HG02642 (cell line): ENCODE results near the gene TBC1D19.
A peak's percentile ranks its signal among the peaks of the same experiment; 100 is the strongest.
"Not testable (repeated sequence)": the region's sequence is repeated elsewhere in the genome, so short reads cannot be mapped to it uniquely, and the experiment has no call there.

ENCODE experiments used
- ATAC-seq: cut with Tn5 transposase; IDR thresholded peaks from one replicate; pipeline ENCODE4 v1.9.1; 2021; ENCODE audit warnings: mild to moderate bottlenecking; ENCODE audit not compliant: unreplicated experiment, poor library complexity

The TBC1D19 gene, protein sequence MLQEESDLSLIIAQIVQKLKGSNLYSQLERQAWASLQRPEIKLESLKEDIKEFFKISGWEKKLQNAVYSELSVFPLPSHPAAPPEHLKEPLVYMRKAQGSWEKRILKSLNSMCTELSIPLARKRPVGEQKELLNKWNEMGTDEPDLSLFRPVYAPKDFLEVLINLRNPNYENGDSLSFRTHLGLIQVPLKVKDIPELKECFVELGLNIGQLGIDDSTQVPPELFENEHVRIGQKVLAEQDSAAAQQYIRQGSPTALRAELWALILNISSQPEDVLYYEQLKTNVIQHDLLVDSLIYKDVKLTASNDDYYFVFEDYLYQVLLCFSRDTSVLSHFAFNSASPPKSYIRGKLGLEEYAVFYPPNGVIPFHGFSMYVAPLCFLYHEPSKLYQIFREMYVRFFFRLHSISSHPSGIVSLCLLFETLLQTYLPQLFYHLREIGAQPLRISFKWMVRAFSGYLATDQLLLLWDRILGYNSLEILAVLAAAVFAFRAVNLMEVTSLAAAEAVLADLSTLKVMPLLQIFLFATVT

DNA sequence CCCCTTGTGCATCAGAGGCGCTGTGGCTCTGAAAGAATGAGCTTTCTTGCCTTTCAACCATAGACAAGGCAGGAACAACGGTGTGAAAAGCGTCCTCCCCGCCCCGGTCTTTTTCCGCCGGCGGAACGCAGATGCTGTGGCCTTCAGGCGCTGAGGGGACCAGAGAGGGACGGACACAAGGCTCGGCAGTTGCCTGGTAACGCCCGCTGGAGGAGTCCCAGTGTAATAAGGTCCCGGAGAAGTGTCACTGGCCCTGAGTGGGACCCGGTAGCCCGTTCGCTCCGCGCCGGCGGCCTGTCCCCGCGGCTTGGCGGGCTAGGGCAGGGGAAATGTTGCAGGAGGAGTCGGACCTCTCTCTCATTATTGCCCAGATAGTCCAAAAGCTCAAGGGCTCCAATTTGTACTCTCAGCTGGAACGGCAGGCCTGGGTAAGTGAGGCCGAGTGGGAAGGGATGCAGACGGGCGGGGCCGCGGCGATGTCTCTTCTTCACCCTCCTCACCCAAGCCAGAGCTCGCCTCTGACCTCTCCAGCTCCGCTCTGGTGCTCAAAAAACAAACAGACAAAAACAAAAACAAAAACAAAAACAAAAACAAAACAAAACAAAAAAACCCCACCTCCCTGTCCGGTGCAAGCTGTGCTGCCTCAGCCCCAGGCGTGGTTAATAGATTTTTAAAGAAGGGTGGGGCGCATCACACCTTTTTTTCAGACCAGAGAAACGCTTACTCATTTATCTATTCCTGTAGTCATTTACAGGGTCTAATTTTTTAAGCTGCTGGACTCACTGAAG lies at the start of gene TBC1D19:
TSS of gene TBC1D19 (plus strand) at position 220 of the 788 bp plus-strand sequence. CDS start at position 330, 110 bp downstream.
- ATAC-seq = peak; percentile 100

DNA sequence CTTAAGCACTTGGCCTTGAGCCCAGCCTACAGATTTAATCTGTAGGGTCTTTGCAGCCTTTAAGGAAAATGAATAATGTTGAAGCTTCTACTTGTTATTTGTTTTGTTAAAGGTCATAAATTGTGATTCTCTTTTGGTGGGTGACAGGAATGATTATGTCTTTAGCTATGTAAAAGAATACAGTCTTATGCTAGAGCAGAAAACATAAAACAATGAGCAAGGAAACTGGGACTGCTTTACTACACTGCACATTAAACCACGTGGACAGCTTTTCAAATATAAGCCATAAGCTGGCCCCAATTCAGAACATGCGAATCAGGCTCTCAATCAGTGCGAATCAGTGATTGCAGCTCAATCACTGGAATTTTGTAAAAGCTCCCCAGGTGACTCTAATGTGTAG lies 40.9 kb upstream of the TBC1D19 start:
- no peak for ATAC-seq

DNA sequence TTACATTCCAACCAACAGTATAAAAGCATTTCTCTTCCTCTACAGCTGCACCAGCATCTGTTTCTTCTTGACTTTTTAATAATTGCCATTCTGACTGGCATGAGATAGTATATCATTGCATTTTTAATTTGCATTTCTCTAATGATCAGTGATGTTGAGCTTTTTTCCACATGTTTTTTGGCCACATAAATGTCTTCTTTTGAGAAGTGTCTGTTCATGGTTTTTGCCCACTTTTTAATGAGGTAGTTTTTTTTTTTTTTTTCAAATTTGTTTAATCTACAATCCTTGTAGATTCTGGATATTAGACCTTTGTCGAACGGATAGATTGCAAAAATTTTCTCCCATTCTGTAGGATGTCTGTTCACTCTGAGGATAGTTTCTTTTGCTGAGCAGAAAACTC lies 39.5 kb upstream of the TBC1D19 start:
- no peak for ATAC-seq

DNA sequence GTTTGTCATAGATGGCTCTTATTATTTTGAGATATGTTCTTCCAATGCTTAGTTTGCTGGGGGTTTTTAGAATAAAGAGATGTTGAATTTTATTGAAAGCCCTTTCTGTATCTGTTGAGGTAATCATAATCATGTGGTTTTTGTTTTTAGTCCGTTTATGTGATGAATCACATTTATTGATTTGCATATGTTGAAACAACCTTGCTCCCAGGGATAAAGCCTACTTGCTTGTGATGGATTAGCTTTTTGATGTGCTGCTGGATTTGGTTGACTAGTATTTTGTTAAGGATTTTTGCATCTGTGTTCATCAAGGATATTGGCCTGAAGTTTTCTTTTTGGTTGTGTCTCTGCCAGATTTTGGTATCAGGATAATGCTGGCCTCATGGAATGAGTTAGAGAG lies 35.5 kb upstream of the TBC1D19 start:
- ATAC-seq = not testable (repeated sequence)

- no peak for ATAC-seq
These were observed 26.7 kb upstream of the TBC1D19 start for GRCh38 chr4:26557164-26557563.

DNA sequence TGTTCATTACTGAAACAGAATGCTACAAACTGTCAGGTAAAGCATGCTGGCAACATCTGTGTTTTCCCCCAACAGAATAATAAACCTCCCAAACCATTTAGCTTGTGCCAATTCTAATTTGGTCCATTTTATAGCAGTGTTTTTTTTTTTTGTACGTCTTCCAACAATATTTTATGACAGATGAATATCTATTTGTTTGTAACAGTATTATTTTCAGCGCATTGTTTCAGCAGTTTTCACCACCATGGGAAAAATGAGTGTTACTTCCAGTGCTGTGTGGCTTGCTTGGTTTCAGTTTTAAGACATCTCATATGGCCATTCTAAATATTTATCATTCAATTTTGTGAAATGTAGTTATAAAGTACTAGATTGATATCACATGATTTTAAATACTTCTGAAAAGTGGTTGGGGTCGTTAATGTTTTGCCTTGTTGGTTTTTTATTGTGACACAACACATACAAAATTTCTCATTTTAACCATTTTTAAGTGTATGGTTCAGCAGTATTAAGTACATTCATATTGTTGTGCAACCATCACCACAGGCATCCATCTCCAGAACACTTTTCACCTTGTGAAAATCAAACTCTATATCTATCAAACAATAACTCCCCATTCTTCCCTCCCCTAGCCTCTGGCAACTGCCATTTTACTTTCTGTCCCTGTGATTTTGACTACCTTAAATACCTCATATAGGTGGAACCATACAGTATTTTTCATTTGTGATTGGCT lies 25.6 kb upstream of the TBC1D19 start:
- no peak for ATAC-seq

GRCh38 chr4:26566133-26566532 lies 17.8 kb upstream of the TBC1D19 start:
- no peak for ATAC-seq

- ATAC-seq = no peak
These were observed 15.4 kb upstream of the TBC1D19 start for GRCh38 chr4:26568446-26568994.

DNA sequence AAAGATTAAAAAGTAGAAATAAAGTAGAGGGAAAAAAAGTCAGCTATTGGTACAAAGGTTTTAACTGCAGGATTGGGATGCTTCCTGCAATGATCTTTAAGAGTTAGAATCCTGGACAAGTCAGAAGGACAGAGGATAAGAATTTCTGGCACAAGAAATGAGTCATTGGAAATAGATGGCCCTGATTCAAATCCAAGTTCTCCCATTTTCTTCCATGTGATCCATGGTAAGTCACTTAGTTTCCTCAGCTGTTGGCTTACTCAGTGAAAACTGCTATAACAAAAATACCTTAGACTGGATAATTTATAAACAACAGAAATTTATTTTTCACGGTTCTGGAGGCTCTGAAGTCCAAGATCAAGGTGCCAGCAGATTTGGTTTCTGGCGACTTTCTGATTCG lies 13.3 kb upstream of the TBC1D19 start:
- no peak for ATAC-seq

GRCh38 chr4:26573389-26573794 lies 10.5 kb upstream of the TBC1D19 start:
- no peak for ATAC-seq

DNA sequence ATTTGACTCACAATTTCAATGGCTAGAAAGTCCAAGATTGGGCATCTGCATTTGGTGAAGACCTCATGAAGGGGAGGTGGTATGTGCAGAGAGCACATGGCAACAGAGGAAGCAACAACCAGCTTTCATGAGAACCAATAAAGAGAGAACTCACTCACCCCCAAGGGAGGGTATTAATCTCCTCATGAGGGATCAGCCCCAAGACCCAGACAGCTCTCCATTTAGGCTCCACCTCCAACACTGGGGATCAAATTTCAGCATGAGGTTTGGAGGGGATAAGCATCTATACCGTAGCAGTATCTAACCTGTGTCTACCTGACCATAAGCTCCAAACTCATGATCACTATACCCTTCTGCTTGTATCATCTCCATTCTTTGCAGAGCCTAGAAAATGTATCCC lies 9.3 kb upstream of the TBC1D19 start:
- ATAC-seq = no peak

DNA sequence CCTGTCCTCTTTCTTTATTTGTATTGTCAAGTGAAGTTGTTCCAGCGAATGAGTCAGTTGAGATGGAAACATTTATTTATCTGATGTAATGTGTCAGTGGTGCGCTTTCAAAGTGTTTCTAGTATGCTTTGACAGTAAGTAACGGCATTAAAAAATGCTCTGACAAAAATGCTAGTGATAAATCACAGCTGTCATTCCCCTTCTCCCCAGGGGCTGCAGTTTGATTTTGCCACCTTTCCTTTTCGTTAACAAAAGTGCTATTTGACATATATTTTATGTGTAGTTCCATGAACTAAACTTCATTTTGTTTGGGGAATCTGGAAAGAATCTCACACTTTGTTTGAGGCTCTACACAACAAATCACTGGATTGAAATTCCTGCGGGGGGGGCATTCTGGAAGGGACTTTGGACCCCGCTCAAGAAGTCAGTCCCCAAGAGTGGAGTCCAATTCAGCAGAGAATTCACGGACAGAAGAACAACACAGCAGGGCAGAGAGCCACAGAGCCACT lies 7.6 kb upstream of the TBC1D19 start:
- ATAC-seq = no peak

DNA sequence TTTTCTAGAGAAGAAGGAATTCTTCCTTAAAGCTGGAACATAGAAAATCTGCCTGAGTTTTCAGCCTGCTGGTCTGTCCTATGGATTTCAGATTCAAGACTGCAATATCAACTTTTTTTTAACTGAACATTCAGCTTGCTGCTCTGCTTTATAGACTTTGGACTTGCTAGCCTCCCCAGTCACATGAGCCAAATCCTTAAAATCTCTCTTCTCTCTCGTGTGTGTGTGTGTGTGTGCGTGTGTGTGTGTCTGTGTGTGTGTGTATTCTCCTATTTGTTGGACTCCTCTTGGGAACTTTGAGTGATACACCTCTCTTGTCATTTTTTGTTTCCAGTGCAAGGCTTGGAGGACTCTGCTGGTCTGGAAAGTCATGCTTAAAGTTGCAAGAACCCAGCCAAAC lies 6.8 kb upstream of the TBC1D19 start:
- no peak for ATAC-seq

DNA sequence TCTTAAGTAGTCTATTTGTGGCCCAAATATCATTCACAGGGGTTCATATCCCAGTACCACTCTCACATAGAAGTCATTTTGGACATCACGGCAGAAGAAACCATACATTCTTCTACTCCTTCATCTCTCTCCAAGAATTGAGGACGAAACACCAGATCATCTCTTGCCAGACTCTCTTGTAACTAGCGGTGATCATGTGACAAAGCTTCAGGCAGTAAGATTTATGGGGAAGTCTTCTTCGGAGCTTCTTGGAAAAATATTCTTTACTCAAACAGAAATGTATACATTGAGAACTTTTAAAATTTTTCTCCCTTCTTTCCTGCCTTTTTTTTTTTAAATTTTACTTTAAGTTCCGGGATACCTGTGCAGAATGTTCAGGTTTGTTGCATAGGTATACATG lies 4.7 kb upstream of the TBC1D19 start:
- no peak for ATAC-seq

GRCh38 chr4:26581341-26581740 lies 2.5 kb upstream of the TBC1D19 start:
- not testable (repeated sequence) for ATAC-seq

DNA sequence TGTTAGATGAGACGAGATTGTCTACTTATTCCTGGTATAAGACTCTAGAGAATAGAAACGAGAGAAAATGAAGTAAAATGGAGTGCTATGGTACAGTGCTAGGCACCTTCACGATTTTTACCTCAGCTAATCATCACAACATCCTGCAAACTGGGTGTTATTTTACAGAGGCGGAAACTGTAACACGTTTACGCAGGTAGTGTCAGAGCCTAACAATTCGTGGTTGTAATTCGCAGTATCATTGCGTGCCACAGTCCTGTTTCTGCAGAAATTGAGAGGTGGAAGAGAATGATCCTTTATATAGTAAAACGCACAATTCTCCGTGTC lies 383 bp upstream of the TBC1D19 start:
- peak; percentile 64 for ATAC-seq

- no peak for ATAC-seq
These were observed 841 bp downstream of the TBC1D19 start for GRCh38 chr4:26584725-26585124.

DNA sequence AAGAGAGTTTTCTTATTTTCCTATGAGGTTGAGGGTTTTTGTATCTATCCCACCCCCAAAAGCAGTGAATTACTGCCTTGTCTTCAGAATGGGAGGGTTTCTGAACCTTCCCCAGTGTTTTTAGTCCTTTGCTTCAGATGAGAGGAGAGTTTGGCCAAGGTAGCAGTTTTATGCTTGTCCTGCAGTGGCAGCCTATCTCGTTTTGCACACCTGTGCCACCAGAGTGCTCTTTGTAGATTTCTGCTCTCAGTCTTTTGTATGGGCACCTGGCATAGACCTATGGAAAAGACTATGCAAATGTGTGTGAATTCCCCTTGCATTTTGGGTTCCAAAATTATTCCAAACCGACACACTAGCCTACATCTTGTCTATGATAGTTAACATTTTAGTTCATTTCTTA lies 5.8 kb downstream of the TBC1D19 start:
- no peak for ATAC-seq

GRCh38 chr4:26590639-26591038 lies 6.8 kb downstream of the TBC1D19 start:
- no peak for ATAC-seq

DNA sequence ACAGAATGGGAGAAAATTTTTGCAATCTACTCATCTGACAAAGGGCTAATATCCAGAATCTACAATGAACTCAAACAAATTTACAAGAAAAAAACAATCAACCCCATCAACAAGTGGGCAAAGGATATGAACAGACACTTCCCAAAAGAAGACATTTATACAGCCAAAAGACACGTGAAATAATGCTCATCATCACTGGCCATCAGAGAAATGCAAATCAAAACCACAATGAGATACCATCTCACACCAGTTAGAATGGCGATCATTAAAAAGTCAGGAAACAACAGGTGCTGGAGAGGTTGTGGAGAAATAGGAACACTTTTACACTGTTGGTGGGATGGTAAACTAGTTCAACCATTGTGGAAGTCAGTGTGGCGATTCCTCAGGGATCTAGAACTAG lies 9.7 kb downstream of the TBC1D19 start:
- not testable (repeated sequence) for ATAC-seq
